Measurements from ENCODE around the gene OR10X1. TPM values are rescaled to one million over a fixed set of nuclear protein-coding genes. Genes with fewer than 3 reads are reported as not detected.

OR10X1 gene
- total RNA-seq, 1 experiment from 2014 or later = not detected

- DNase-seq (ENCODE audit: low spot score) = no peak
- TF ChIP-seq ZNF121 (CRISPR knock-in tag; IDR thresholded peaks at IDR 0.05) = no peak
- no peak for TF ChIP-seq JUN (CRISPR knock-in tag; IDR thresholded peaks at IDR 0.05)
- no peak for TF ChIP-seq KAT7 (CRISPR knock-in tag; IDR thresholded peaks at IDR 0.05; ENCODE audit: borderline replicate concordance)
- no peak for TF ChIP-seq NR1H2 (CRISPR knock-in tag; IDR thresholded peaks at IDR 0.05)
- TF ChIP-seq ETV6 (CRISPR knock-in tag; IDR thresholded peaks at IDR 0.05) = no peak
- no peak for TF ChIP-seq GTF2I (CRISPR knock-in tag; conservative IDR thresholded peaks at IDR 0.05)
- TF ChIP-seq, protein P1, sequence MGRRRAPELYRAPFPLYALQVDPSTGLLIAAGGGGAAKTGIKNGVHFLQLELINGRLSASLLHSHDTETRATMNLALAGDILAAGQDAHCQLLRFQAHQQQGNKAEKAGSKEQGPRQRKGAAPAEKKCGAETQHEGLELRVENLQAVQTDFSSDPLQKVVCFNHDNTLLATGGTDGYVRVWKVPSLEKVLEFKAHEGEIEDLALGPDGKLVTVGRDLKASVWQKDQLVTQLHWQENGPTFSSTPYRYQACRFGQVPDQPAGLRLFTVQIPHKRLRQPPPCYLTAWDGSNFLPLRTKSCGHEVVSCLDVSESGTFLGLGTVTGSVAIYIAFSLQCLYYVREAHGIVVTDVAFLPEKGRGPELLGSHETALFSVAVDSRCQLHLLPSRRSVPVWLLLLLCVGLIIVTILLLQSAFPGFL (CRISPR knock-in tag; IDR thresholded peaks at IDR 0.05; ENCODE audit: borderline replicate concordance) = no peak
- TF ChIP-seq NR2C2 (CRISPR knock-in tag; IDR thresholded peaks at IDR 0.05) = no peak
- TF ChIP-seq SMAD4 (CRISPR knock-in tag; IDR thresholded peaks at IDR 0.05) = no peak
- no peak for TF ChIP-seq SOX15 (CRISPR knock-in tag; IDR thresholded peaks at IDR 0.05)
- no peak for TF ChIP-seq MYBL2 (CRISPR knock-in tag; IDR thresholded peaks at IDR 0.05)
- TF ChIP-seq FOXK1 (CRISPR knock-in tag; IDR thresholded peaks at IDR 0.05) = no peak
- TF ChIP-seq, protein P2, sequence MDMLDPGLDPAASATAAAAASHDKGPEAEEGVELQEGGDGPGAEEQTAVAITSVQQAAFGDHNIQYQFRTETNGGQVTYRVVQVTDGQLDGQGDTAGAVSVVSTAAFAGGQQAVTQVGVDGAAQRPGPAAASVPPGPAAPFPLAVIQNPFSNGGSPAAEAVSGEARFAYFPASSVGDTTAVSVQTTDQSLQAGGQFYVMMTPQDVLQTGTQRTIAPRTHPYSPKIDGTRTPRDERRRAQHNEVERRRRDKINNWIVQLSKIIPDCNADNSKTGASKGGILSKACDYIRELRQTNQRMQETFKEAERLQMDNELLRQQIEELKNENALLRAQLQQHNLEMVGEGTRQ (CRISPR knock-in tag; IDR thresholded peaks at IDR 0.05) = no peak
- no peak for TF ChIP-seq CBFB (CRISPR knock-in tag; IDR thresholded peaks at IDR 0.05; ENCODE audit: low read depth)
- TF ChIP-seq ELF4 (CRISPR knock-in tag; IDR thresholded peaks at IDR 0.05; ENCODE audit: low read depth) = no peak
- Mint-ChIP-seq H3K36me3 (no peaks in the 10 kb centered on the region), H3K27me3 (ENCODE audit: low read depth) (no peaks in the 10 kb centered on the region), H3K4me3 (no peak overlapping the region), H3K9me3 (peaks cover 6% of the 10 kb centered on the region), H3K4me1 (no peaks in the 10 kb centered on the region), H3K27ac (no peak overlapping the region)
- CTCF ChIA-PET = no interaction called here
- POLR2A ChIA-PET = no interaction called here
- ATAC-seq = no peak
These were observed 15.1 kb downstream of the OR10X1 start for GRCh38 chr1:158564608-158565007.

GRCh38 chr1:158563853-158564252, 15.8 kb downstream of the OR10X1 start:
- H3K4me3 Mint-ChIP-seq = no peak overlapping the region
- no peak overlapping the region for H3K27ac Mint-ChIP-seq
- ChIA-PET POLR2A (no interaction called here), CTCF (no interaction called here)
- H3K36me3 Mint-ChIP-seq = no peaks in the 10 kb centered on the region
- TF ChIP-seq TEAD4 (CRISPR knock-in tag; IDR thresholded peaks at IDR 0.05) (no peak), ATF2 (CRISPR knock-in tag; IDR thresholded peaks at IDR 0.05; ENCODE audit: borderline replicate concordance, low read depth) (no peak), ZNF423 (CRISPR knock-in tag; IDR thresholded peaks at IDR 0.05) (no peak)
- no peaks in the 10 kb centered on the region for H3K27me3 Mint-ChIP-seq (ENCODE audit: low read depth)
- H3K9me3 Mint-ChIP-seq = peaks cover 6% of the 10 kb centered on the region
- no peaks in the 10 kb centered on the region for H3K4me1 Mint-ChIP-seq
- DNase-seq (ENCODE audit: low spot score) = no peak
- no peak for ATAC-seq

DNA sequence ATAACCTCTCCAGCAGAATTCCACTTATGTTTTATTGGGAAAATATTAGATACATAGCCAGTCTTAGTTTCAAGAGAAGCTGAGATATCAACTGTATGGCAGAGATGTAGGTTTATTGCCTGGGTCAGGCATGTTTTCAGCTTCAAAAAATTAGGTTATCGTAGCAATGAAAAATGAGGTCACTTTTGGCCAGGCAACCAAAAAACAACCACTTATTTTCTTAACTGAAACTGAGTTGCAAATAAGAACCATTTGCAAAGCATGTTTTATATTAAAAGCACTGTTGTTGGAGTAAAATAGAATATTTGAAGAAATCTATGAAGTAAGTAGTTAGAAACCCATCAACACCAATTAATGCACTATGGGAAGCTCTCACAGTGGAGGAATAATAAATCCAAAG, 20.0 kb downstream of the OR10X1 start:
- Mint-ChIP-seq H3K9me3 (peaks cover 6% of the 10 kb centered on the region), H3K4me3 (no peak overlapping the region), H3K36me3 (no peaks in the 10 kb centered on the region), H3K27ac (no peak overlapping the region), H3K4me1 (no peaks in the 10 kb centered on the region), H3K27me3 (ENCODE audit: low read depth) (no peaks in the 10 kb centered on the region)
- CTCF ChIA-PET = no interaction called here
- POLR2A ChIA-PET = no interaction called here
- TF ChIP-seq, protein P3, sequence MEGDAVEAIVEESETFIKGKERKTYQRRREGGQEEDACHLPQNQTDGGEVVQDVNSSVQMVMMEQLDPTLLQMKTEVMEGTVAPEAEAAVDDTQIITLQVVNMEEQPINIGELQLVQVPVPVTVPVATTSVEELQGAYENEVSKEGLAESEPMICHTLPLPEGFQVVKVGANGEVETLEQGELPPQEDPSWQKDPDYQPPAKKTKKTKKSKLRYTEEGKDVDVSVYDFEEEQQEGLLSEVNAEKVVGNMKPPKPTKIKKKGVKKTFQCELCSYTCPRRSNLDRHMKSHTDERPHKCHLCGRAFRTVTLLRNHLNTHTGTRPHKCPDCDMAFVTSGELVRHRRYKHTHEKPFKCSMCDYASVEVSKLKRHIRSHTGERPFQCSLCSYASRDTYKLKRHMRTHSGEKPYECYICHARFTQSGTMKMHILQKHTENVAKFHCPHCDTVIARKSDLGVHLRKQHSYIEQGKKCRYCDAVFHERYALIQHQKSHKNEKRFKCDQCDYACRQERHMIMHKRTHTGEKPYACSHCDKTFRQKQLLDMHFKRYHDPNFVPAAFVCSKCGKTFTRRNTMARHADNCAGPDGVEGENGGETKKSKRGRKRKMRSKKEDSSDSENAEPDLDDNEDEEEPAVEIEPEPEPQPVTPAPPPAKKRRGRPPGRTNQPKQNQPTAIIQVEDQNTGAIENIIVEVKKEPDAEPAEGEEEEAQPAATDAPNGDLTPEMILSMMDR (IDR thresholded peaks at IDR 0.05) = no peak
- TF ChIP-seq, protein P4, sequence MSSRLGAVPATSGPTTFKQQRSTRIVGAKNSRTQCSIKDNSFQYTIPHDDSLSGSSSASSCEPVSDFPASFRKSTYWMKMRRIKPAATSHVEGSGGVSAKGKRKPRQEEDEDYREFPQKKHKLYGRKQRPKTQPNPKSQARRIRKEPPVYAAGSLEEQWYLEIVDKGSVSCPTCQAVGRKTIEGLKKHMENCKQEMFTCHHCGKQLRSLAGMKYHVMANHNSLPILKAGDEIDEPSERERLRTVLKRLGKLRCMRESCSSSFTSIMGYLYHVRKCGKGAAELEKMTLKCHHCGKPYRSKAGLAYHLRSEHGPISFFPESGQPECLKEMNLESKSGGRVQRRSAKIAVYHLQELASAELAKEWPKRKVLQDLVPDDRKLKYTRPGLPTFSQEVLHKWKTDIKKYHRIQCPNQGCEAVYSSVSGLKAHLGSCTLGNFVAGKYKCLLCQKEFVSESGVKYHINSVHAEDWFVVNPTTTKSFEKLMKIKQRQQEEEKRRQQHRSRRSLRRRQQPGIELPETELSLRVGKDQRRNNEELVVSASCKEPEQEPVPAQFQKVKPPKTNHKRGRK (CRISPR knock-in tag; IDR thresholded peaks at IDR 0.05; ENCODE audit: borderline replicate concordance) = no peak
- TF ChIP-seq ZNF317 (CRISPR knock-in tag; IDR thresholded peaks at IDR 0.05; ENCODE audit: borderline replicate concordance, low read depth) (no peak), JAZF1 (CRISPR knock-in tag; IDR thresholded peaks at IDR 0.05) (no peak), FOXJ3 (CRISPR knock-in tag; IDR thresholded peaks at IDR 0.05; ENCODE audit: borderline replicate concordance) (no peak), ZSCAN18 (CRISPR knock-in tag; IDR thresholded peaks at IDR 0.05) (no peak)
- DNase-seq (ENCODE audit: low spot score) (no peak), ATAC-seq (no peak)

Measured in WTC11 (cell line).